Stomach (tissue), 9 donors: ENCODE measurements around the gene TBC1D5. TPM values are rescaled to one million over a fixed set of nuclear protein-coding genes. Genes with fewer than 3 reads are reported as not detected.
A peak's percentile ranks its signal among the peaks of the same experiment; 100 is the strongest.

Source experiments
- DNase-seq, 2 donors: peaks; one replicate each; pipeline versions ENCODE4 v3.0.0 to v3.0.0-alpha.2; 2013 to 2019
- H3K27ac ChIP-seq, 5 donors: fragments of 200-600 bp in 4 of 5; sonication (generic) in 4 of 5; one replicate each; pipeline ENCODE4 v1.5.1; 2013 to 2019; ENCODE audit warnings: mild to moderate bottlenecking in 1 of 5, moderate library complexity in 1 of 5
- H3K27me3 ChIP-seq, 3 donors: fragments of 200-600 bp; sonication (generic); one replicate each; pipeline ENCODE4 v1.5.1; 2017 to 2019; ENCODE audit warnings: mixed run types in 1 of 3
- H3K36me3 ChIP-seq, 4 donors: fragments of 200-600 bp; sonication (generic); 1 replicate in 3 of 4; 2 replicates in 1 of 4; pipeline ENCODE4 v1.5.1; 2016 to 2019
- H3K4me1 ChIP-seq, 4 donors: fragments of 200-600 bp; sonication (generic); one replicate each; pipeline ENCODE4 v1.5.1; 2016 to 2019
- H3K4me3 ChIP-seq, 4 donors: fragments of 200-600 bp; sonication (generic) in 3 of 4; one replicate each; pipeline ENCODE4 v1.5.1; 2016 to 2019; ENCODE audit warnings: mild to moderate bottlenecking in 1 of 4
- H3K9me3 ChIP-seq, 4 donors: fragments of 200-600 bp; sonication (generic); one replicate each; pipeline ENCODE4 v1.5.1; 2016 to 2019
- EP300 ChIP-seq: sonication (generic); formaldehyde crosslinking; IDR thresholded peaks from one replicate; pipeline ENCODE4 v1.6.1; 2017; ENCODE audit warnings: antibody characterized with exemption
- POLR2A ChIP-seq, 4 donors: fragments of 450-650 bp; IDR thresholded peaks; one replicate each; pipeline ENCODE4 v1.6.1; 2016; ENCODE audit warnings: antibody characterized with exemption in 4 of 4, control low read depth in 2 of 4, mild to moderate bottlenecking in 1 of 4, moderate library complexity in 1 of 4
- POLR2AphosphoS5 ChIP-seq, 3 donors: sonication (generic); formaldehyde crosslinking; IDR thresholded peaks; one replicate each; pipeline ENCODE4 v1.6.1; 2016; ENCODE audit warnings: antibody characterized with exemption in 3 of 3
- WGBS, 5 donors: extraction: QIAGEN DNeasy Blood & Tissue Kit in 3 of 5; methylation state at CpG; one replicate each; pipeline versions ENCODE4 v1.1.5 to v1.1.7; 2013 to 2018; 5-methylcytosine and 5-hydroxymethylcytosine counted together
- intact Hi-C: fragments of 100-400 bp; cut with DNase I; formaldehyde crosslinking; loops from one replicate; pipeline ENCODE4 v1.15.1; 2023; ENCODE audit warnings: low total_unique reads
- polyA plus RNA-seq, 3 donors: library from polyadenylated mRNA; stranded (reverse); fragments of 200-250 nt; gene quantifications; one replicate each; pipeline ENCODE4 v1.2.3, GENCODE V29; 2013
- total RNA-seq, 5 donors: library from RNA; depleted of rRNA; stranded (reverse); fragments of >200 nt; gene quantifications; one replicate each; pipeline versions ENCODE4 v1.1.0 to v1.2.3, GENCODE V29; 2014 to 2016
- TF ChIP-seq, protein P1 (sequence below), 7 experiments: fragments of 450-650 bp in 4 of 7; fragments of 200-600 bp in 3 of 7; sonication (generic) in 3 of 7; IDR thresholded peaks; one replicate each; pipeline ENCODE4 v1.5.1; 2016 to 2019; ENCODE audit warnings: antibody characterized with exemption in 7 of 7, control low read depth in 2 of 7, mild to moderate bottlenecking in 1 of 7
- donor health status: healthy with polysubstance abuse.
- donor health status: Bipolar disorder and iron deficiency.
- donor health status: healthy.

The TBC1D5 gene
- total and polyA plus RNA-seq, 8 donors, result 4.7 to 75.1 (median 32.0) TPM

DNA sequence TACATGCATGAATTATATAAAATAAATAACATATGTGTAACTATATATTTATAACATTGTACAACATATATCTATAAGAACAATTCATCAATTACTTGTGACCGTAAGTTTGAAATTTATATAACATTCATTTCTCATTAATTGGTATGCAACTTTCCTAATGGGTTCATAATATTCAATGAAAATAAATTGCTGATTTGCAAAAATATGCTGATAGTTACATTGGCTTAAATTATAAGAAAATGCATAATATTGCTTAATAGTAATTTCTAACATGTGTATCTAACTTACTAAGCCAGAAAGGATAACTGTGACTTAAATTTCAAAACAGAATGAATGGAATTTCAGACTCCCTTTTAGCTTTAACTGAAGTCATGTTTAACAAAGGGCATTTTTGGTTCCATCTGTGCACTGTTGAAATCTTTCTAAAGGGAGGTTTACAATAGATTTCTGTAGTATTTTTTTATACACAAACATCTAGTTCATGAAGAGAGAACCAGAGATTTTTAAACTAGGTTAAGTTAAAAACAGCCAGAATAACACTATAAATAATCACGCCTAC lies 310.9 kb downstream of the TBC1D5 start:
- H3K4me3 ChIP-seq, result no peak overlapping the region
- H3K36me3 ChIP-seq, result no peaks in the 10 kb centered on the region
- no peak for TF ChIP-seq POLR2A (IDR thresholded peaks at IDR 0.05)
- TF ChIP-seq EP300, result no peak
- TF ChIP-seq, protein P1, sequence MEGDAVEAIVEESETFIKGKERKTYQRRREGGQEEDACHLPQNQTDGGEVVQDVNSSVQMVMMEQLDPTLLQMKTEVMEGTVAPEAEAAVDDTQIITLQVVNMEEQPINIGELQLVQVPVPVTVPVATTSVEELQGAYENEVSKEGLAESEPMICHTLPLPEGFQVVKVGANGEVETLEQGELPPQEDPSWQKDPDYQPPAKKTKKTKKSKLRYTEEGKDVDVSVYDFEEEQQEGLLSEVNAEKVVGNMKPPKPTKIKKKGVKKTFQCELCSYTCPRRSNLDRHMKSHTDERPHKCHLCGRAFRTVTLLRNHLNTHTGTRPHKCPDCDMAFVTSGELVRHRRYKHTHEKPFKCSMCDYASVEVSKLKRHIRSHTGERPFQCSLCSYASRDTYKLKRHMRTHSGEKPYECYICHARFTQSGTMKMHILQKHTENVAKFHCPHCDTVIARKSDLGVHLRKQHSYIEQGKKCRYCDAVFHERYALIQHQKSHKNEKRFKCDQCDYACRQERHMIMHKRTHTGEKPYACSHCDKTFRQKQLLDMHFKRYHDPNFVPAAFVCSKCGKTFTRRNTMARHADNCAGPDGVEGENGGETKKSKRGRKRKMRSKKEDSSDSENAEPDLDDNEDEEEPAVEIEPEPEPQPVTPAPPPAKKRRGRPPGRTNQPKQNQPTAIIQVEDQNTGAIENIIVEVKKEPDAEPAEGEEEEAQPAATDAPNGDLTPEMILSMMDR (IDR thresholded peaks at IDR 0.05), result no peak
- TF ChIP-seq POLR2AphosphoS5 (IDR thresholded peaks at IDR 0.05), result no peak
- H3K9me3 ChIP-seq, result no peaks in the 10 kb centered on the region
- H3K27ac ChIP-seq, result no peak overlapping the region
- H3K4me1 ChIP-seq, result peaks cover 0 to 9% (median 0%) of the 10 kb centered on the region in 4 donors
- DNase-seq, result no peak
- 95 to 99% (median 96%) methylated on average over 2 of the region's 2 CpGs for WGBS, 5 donors
- H3K27me3 ChIP-seq, result no peaks in the 10 kb centered on the region
- intact Hi-C loops, result loop anchor here (5.0 kb wide), 1 partner anchor 411 kb away; no protein-coding TSS in a partner anchor

DNA sequence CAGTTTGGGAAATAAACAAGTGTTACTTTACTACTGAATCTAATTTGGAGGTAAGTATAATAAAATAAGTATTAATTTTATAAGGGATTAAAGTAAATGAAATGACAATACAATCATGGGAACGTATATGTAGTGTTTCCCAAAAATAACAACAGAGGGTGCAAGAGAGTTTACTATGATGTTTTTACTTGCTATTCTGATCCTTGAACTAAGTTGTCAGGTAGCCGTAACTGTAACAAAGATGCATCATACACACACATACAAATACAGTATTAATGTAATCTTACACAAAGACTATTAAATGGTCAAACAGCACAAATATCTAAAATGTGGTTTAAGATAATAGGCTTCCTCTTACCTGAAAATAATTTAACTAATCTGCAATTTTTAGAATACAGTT lies 311.4 kb downstream of the TBC1D5 start:
- H3K4me1 ChIP-seq, result peaks cover 0 to 9% (median 0%) of the 10 kb centered on the region in 4 donors
- TF ChIP-seq, protein P1 (IDR thresholded peaks at IDR 0.05), result peak in 4 of 7 experiments; percentile 16 to 39 (median 22)
- TF ChIP-seq POLR2A (IDR thresholded peaks at IDR 0.05), result no peak
- no peak for TF ChIP-seq EP300
- intact Hi-C loops, result loop anchor here (5.0 kb wide), 1 partner anchor 411 kb away; no protein-coding TSS in a partner anchor
- no peak overlapping the region for H3K27ac ChIP-seq
- H3K36me3 ChIP-seq, result no peaks in the 10 kb centered on the region
- no peaks in the 10 kb centered on the region for H3K27me3 ChIP-seq
- DNase-seq, result peak in 1 of 2 donors; percentile 54
- no peaks in the 10 kb centered on the region for H3K9me3 ChIP-seq
- H3K4me3 ChIP-seq, result no peak overlapping the region
- WGBS, 5 donors, result 6 to 25% (median 10%) methylated on average over 2 of the region's 2 CpGs

DNA sequence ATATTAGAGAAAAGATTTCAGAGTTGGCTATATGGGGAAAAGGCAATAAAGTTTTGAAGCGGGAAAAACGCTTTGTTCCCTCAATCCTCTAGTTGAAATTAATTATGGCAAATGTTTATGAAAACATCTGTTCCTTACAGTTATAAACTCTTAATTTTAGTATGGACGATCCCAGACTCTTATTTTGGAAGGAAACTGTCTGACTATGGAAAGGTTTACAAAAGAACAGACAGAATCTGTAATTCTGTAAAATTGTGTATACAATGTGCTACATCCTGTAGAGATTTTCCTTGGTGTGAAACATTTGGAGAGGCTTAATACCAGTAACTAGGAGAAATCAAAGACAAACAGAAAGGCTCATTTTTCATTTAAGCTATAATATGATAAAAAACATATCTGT lies 311.8 kb downstream of the TBC1D5 start:
- peak in 1 of 2 donors; percentile 23 for DNase-seq
- no peak overlapping the region for H3K4me3 ChIP-seq
- H3K4me1 ChIP-seq, result peaks cover 0 to 9% (median 0%) of the 10 kb centered on the region in 4 donors
- H3K27me3 ChIP-seq, result no peaks in the 10 kb centered on the region
- H3K36me3 ChIP-seq, result no peaks in the 10 kb centered on the region
- no peak overlapping the region for H3K27ac ChIP-seq
- WGBS, 5 donors, result 62 to 80% (median 78%) methylated on average over 3 of the region's 3 CpGs
- intact Hi-C loops, result loop anchor here (5.0 kb wide), 1 partner anchor 412 kb away; no protein-coding TSS in a partner anchor
- TF ChIP-seq EP300, result no peak
- no peaks in the 10 kb centered on the region for H3K9me3 ChIP-seq

DNA sequence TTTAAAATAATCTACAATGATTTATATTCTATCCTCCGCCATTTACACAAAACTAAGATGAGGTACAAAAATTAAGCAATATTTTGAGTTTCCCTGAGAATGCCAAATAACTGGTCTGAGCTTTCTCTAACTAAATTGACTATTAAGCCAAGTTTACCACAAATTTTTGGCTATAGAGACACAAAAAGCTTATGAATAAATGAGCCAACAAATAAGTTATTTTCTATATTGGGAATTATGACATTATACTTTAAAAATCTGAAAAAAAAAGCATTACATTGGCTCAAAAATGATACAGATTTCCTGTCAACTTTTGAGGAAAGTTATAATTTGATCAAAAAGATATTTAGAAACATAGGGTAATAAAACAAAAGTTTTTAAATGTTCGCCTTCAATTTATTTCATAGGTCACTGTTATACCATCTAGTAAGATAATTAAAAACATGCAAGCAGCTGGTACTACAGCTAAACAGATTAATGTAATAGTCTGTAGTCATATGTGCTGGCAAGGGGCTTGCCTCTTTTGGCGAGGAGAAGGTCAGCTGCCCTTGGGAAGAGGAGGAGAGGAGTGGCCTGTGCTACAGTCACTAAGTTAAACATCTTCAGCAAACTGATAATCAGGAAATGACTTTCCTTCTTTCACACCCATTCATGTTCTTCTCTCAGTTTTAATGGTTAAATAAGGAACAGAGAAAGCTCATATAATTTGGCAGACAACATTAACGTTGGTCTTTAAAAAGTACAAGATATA lies 318.5 kb downstream of the TBC1D5 start:
- Histone ChIP-seq H3K36me3 (no peaks in the 10 kb centered on the region), H3K27me3 (no peaks in the 10 kb centered on the region), H3K9me3 (no peaks in the 10 kb centered on the region), H3K4me3 (no peak overlapping the region), H3K4me1 (peaks cover 0 to 14% (median 6%) of the 10 kb centered on the region in 4 donors), H3K27ac (no peak overlapping the region)
- 55 to 65% (median 57%) methylated on average over 4 of the region's 4 CpGs for WGBS, 5 donors
- intact Hi-C loops, result no loop called here
- TF ChIP-seq POLR2AphosphoS5 (IDR thresholded peaks at IDR 0.05) (no peak), POLR2A (IDR thresholded peaks at IDR 0.05) (no peak), EP300 (no peak)
- TF ChIP-seq, protein P1 (IDR thresholded peaks at IDR 0.05), result no peak
- peak in 1 of 2 donors; percentile 43 for DNase-seq

DNA sequence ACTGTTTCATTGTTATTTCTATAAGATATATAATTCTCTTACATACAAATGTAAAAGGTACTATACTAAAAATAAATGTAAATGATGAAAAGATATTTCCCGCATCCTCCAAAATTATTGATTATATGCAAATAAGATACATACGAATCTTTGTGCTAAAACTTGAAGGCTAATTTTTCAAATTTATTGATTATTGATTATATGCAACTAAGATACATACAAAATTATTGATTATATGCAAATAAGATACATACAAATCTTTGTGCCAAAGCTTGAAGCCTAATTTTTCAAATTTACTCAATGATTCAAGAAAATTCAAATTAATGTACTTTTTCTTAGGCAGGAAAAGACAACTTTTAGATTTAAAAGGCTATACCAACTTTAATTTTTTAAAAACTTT lies 319.8 kb downstream of the TBC1D5 start:
- H3K4me1 ChIP-seq, result peaks cover 0 to 14% (median 6%) of the 10 kb centered on the region in 4 donors
- no peak overlapping the region for H3K4me3 ChIP-seq
- DNase-seq, result no peak
- no peaks in the 10 kb centered on the region for H3K36me3 ChIP-seq
- no peak overlapping the region for H3K27ac ChIP-seq
- no peak for TF ChIP-seq POLR2AphosphoS5 (IDR thresholded peaks at IDR 0.05)
- no peak for TF ChIP-seq EP300
- no peak for TF ChIP-seq POLR2A (IDR thresholded peaks at IDR 0.05)
- TF ChIP-seq, protein P1 (IDR thresholded peaks at IDR 0.05), result no peak
- no peaks in the 10 kb centered on the region for H3K27me3 ChIP-seq
- WGBS, 5 donors, result 93 to 98% (median 96%) methylated on average over 2 of the region's 2 CpGs
- H3K9me3 ChIP-seq, result no peaks in the 10 kb centered on the region
- intact Hi-C loops, result no loop called here
